Measurements from ENCODE around the gene METTL26.

GRCh38 chr16:621526-622105 lies 14.5 kb downstream of the METTL26 start:
- TF ChIP-seq, protein P1, sequence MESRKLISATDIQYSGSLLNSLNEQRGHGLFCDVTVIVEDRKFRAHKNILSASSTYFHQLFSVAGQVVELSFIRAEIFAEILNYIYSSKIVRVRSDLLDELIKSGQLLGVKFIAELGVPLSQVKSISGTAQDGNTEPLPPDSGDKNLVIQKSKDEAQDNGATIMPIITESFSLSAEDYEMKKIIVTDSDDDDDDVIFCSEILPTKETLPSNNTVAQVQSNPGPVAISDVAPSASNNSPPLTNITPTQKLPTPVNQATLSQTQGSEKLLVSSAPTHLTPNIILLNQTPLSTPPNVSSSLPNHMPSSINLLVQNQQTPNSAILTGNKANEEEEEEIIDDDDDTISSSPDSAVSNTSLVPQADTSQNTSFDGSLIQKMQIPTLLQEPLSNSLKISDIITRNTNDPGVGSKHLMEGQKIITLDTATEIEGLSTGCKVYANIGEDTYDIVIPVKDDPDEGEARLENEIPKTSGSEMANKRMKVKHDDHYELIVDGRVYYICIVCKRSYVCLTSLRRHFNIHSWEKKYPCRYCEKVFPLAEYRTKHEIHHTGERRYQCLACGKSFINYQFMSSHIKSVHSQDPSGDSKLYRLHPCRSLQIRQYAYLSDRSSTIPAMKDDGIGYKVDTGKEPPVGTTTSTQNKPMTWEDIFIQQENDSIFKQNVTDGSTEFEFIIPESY (IDR thresholded peaks at IDR 0.05) = no peak
- no peak for TF ChIP-seq CHD1 (IDR thresholded peaks at IDR 0.05; ENCODE audit: low read depth, low read length)
- TF ChIP-seq, protein P2, sequence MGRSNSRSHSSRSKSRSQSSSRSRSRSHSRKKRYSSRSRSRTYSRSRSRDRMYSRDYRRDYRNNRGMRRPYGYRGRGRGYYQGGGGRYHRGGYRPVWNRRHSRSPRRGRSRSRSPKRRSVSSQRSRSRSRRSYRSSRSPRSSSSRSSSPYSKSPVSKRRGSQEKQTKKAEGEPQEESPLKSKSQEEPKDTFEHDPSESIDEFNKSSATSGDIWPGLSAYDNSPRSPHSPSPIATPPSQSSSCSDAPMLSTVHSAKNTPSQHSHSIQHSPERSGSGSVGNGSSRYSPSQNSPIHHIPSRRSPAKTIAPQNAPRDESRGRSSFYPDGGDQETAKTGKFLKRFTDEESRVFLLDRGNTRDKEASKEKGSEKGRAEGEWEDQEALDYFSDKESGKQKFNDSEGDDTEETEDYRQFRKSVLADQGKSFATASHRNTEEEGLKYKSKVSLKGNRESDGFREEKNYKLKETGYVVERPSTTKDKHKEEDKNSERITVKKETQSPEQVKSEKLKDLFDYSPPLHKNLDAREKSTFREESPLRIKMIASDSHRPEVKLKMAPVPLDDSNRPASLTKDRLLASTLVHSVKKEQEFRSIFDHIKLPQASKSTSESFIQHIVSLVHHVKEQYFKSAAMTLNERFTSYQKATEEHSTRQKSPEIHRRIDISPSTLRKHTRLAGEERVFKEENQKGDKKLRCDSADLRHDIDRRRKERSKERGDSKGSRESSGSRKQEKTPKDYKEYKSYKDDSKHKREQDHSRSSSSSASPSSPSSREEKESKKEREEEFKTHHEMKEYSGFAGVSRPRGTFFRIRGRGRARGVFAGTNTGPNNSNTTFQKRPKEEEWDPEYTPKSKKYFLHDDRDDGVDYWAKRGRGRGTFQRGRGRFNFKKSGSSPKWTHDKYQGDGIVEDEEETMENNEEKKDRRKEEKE (IDR thresholded peaks at IDR 0.05) = no peak
- no peak for TF ChIP-seq ATF3 (IDR thresholded peaks at IDR 0.05; ENCODE audit: borderline replicate concordance, extremely low read depth, low read depth, low read length)
- TF ChIP-seq MYB (IDR thresholded peaks at IDR 0.05; ENCODE audit: borderline replicate concordance, low read depth, low read length) = no peak
- no peak for TF ChIP-seq POLR2A (IDR thresholded peaks at IDR 0.05; ENCODE audit: low read depth, low read length)
- TF ChIP-seq TARDBP (IDR thresholded peaks at IDR 0.05; ENCODE audit: borderline replicate concordance) = no peak
- TF ChIP-seq EZH2 (IDR thresholded peaks at IDR 0.05; ENCODE audit: borderline replicate concordance, control insufficient read depth, low read depth, low read length) = no peak
- no peak for TF ChIP-seq GABPA (IDR thresholded peaks at IDR 0.05; ENCODE audit: low read depth)

All from GM12878 (cell line).